Measurements from ENCODE around the gene NFXL1. TPM values are rescaled to one million over a fixed set of nuclear protein-coding genes. Genes with fewer than 3 reads are reported as not detected.
A peak's percentile ranks its signal among the peaks of the same experiment; 100 is the strongest.

The NFXL1 gene
- total and polyA plus RNA-seq, 10 of the 15 experiments (the other 5 are each of a cell fraction or from before 2014, with no cell fraction given), result 8.1 to 16.5 (median 13.1) TPM

DNA sequence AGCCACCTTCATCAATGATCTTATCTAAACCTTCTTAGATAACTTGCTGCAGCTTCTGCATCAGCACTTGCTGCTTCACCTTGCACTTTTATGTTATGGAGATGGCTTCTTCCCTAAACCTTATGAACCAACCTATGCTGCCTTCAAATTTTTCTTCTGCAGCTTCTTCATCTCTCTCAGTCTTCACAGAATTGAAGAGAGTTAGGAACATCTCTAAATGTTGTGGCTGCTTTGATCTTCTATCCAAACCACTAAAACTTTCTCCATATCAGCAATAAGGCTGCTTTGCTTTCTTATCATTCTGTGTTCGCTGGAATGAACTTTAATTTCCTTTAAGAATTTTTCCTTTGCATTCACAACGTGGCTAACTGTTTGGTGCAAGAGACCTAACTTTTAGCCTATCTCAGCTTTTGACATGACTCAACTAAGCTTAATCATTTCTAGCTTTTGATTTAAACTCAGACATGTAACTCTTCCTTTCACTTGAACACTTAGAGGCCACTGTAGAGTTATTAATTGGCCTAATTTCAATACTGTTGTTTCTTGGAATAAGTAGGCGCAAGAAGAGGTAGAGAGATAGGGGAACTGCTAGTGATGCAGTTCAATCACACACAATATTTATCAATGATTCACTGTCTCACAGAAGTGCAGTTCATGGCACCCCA is 40.4 kb downstream of the NFXL1 start (continued):
- no peak for TF ChIP-seq ZNF207 (IDR thresholded peaks at IDR 0.05; ENCODE audit: borderline replicate concordance)

DNA sequence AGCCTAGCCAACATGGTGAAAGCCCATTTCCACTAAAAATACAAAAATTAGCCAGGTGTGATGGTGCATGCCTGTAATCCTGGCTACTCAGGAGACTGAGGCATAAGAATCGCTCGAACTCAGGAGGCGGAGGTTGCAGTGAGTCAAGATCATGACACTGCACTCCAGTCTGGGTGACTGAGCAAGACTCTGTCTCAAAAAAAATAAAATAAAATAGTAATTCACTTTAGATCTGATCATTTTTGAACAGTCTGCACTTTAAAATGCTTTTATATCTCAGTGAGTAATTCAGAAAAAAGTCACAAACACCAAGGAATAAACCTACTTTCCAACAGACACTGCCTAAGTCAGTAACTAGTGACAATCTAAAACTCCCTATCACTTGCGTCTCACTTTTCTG is 50.9 kb downstream of the NFXL1 start:
- no peak for ATAC-seq
- intact Hi-C loops (cut with micrococcal nuclease; ENCODE audit: unreplicated experiment), result no loop called here
- Histone ChIP-seq H3K4me2 (ENCODE audit: control insufficient read depth, insufficient read depth) (no peak overlapping the region), H3K79me2 (ENCODE audit: control insufficient read depth, insufficient read depth, low read length) (no peaks in the 10 kb centered on the region), H3K27me3 (replicated peaks in 1 of 2; ENCODE audit: control insufficient read depth in 2 of 2, insufficient read depth in 2 of 2, low read length in 1 of 2) (no peaks in the 10 kb centered on the region), H2AFZ (ENCODE audit: control insufficient read depth, low read depth, low read length) (no peak overlapping the region), H3K9ac (ENCODE audit: control insufficient read depth, insufficient read depth, low read length) (no peak overlapping the region), H4K20me1 (ENCODE audit: control insufficient read depth, insufficient read depth) (no peaks in the 10 kb centered on the region), H3K27ac (ENCODE audit: control insufficient read depth, insufficient read depth) (no peak overlapping the region), H3K4me1 (ENCODE audit: control insufficient read depth, insufficient read depth, low read length) (no peaks in the 10 kb centered on the region), H3K9me3 (replicated peaks; ENCODE audit: control insufficient read depth, insufficient read depth, low read length) (no peaks in the 10 kb centered on the region), H3K4me3 (no peak overlapping the region), H3K36me3 (ENCODE audit: control insufficient read depth in 2 of 2, insufficient read depth in 2 of 2, low read length in 1 of 2) (no peaks in the 10 kb centered on the region; a peak in 1 of 4 replicates)
- RAD21 ChIA-PET (ENCODE audit: unreplicated experiment), result no interaction called here
- no TSS peak for BruUV-seq (replicated peaks)
- TF ChIP-seq, protein P1, sequence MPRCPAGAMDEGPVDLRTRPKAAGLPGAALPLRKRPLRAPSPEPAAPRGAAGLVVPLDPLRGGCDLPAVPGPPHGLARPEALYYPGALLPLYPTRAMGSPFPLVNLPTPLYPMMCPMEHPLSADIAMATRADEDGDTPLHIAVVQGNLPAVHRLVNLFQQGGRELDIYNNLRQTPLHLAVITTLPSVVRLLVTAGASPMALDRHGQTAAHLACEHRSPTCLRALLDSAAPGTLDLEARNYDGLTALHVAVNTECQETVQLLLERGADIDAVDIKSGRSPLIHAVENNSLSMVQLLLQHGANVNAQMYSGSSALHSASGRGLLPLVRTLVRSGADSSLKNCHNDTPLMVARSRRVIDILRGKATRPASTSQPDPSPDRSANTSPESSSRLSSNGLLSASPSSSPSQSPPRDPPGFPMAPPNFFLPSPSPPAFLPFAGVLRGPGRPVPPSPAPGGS (IDR thresholded peaks at IDR 0.05; ENCODE audit: borderline replicate concordance, insufficient read depth, low read depth, low read length, poor library complexity, severe bottlenecking), result peak; percentile 30
- TF ChIP-seq EED (IDR thresholded peaks at IDR 0.05; ENCODE audit: low read depth), result no peak
- TF ChIP-seq, protein P2, sequence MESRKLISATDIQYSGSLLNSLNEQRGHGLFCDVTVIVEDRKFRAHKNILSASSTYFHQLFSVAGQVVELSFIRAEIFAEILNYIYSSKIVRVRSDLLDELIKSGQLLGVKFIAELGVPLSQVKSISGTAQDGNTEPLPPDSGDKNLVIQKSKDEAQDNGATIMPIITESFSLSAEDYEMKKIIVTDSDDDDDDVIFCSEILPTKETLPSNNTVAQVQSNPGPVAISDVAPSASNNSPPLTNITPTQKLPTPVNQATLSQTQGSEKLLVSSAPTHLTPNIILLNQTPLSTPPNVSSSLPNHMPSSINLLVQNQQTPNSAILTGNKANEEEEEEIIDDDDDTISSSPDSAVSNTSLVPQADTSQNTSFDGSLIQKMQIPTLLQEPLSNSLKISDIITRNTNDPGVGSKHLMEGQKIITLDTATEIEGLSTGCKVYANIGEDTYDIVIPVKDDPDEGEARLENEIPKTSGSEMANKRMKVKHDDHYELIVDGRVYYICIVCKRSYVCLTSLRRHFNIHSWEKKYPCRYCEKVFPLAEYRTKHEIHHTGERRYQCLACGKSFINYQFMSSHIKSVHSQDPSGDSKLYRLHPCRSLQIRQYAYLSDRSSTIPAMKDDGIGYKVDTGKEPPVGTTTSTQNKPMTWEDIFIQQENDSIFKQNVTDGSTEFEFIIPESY (IDR thresholded peaks at IDR 0.05), result no peak
- TF ChIP-seq ZNF384 (IDR thresholded peaks at IDR 0.05; ENCODE audit: borderline replicate concordance, low read depth, low read length), result no peak
- no peak for FAIRE-seq
- SMC1A ChIA-PET (ENCODE audit: uncharacterized antibody, unreplicated experiment), result interaction anchor here (1.1 kb wide), 1 partner anchor 24 kb away, joined by 3 read pairs; no protein-coding TSS in a partner anchor
- CTCF ChIA-PET, result no interaction called here
- no peak for DNase-seq (ENCODE audit: low read depth, low spot score)
- 73% methylated on average over 4 of the region's 4 CpGs for WGBS (ENCODE audit: insufficient coverage, insufficient replicate concordance, low lambda C conversion rate, missing lambda C conversion rate)
- POLR2A ChIA-PET, result no interaction called here
- in situ Hi-C loops (cut with MboI), result no loop called here
